Skeletal muscle tissue (tissue), 1 donor: ENCODE results near the gene GGNBP2. TPM values are rescaled to one million over a fixed set of nuclear protein-coding genes. Genes with fewer than 3 reads are reported as not detected.

ENCODE experiments used
- total RNA-seq: library from RNA; depleted of rRNA; stranded (reverse); fragments of >200 nt; gene quantifications from one replicate; pipeline ENCODE4 v1.2.3, GENCODE V29; 2014

GGNBP2 gene
- total RNA-seq, 1 donor from 2014 or later, result 44.9 TPM

Other genes with a start within 250 kb of the GGNBP2 start
- gene TBC1D3G, start 221.0 kb upstream of the GGNBP2 start, total RNA-seq, result not detected
- not detected for gene TBC1D3H, start 156.5 kb upstream of the GGNBP2 start, total RNA-seq
- gene ZNHIT3, start 58.2 kb upstream of the GGNBP2 start, total RNA-seq, result 37.1 TPM
- 20.9 TPM for gene MYO19, start 10.1 kb upstream of the GGNBP2 start, total RNA-seq
- 4.7 TPM for gene PIGW, start 9.9 kb upstream of the GGNBP2 start, total RNA-seq
- 4.2 TPM for gene DHRS11, start 47.0 kb downstream of the GGNBP2 start, total RNA-seq
- gene MRM1, start 56.7 kb downstream of the GGNBP2 start, total RNA-seq, result 4.2 TPM